SHP77 treated with DMSO at 0.1 percent for 48 hours (cell line): Measurements from ENCODE around the gene C17orf78.
"Not testable (repeated sequence)": the region's sequence is repeated elsewhere in the genome, so short reads cannot be mapped to it uniquely, and the experiment has no call there.

Experiments used
- DNase-seq: peaks from one replicate; lab custom pipeline; 2025; lab: John Stamatoyannopoulos, UW

C17orf78 gene

DNA sequence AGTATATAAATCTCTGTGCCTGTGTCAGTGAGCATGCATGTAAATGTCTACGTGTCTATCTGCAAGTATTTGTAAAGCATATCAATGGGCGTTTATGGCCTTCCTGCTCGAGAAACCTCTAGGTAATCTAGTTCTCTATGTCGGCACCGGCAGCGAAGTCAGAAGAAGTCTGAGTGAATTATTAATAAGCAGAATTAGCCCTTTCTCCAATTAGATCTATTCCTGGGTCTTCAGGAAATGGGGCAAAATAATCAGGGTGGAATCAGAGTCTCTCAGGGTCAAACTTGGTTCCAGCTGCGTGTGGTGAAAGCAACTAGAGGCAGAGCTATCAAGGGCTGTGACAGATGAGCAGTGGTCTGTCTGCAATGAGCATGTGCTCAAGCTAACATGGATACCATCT lies at the start of gene C17orf78:
Gene C17orf78, plus strand, starts transcription at position 280 of the 400 bp plus-strand sequence. Its CDS starts 108 bp downstream, at position 388.
- no peak for DNase-seq

GRCh38 chr17:37327341-37328090 lies 48.3 kb upstream of the C17orf78 start:
- no peak for DNase-seq

GRCh38 chr17:37338847-37339246 lies 36.9 kb upstream of the C17orf78 start:
- no peak for DNase-seq

DNA sequence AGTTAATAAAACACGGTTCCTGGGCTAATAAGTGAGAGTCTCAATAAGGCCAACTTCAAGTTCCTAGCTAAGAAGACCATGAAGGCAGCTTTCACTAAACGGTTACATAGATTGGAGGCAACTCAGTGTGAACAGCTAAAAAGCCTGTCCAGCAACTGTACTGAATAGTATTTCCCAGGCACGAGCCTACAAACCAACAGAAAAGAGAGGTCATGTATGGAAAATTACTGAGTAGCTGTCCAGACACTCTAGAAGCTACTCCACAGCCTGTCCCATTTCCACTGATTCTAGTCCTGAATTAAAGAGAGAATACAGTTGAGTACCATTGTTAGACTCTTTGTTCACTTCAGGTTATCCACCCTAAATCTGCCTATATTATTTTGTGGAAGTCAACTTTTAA lies 36.5 kb upstream of the C17orf78 start:
- DNase-seq: no peak

- DNase-seq: no peak
Observed at GRCh38 chr17:37340804-37341203, 35.0 kb upstream of the C17orf78 start.

DNA sequence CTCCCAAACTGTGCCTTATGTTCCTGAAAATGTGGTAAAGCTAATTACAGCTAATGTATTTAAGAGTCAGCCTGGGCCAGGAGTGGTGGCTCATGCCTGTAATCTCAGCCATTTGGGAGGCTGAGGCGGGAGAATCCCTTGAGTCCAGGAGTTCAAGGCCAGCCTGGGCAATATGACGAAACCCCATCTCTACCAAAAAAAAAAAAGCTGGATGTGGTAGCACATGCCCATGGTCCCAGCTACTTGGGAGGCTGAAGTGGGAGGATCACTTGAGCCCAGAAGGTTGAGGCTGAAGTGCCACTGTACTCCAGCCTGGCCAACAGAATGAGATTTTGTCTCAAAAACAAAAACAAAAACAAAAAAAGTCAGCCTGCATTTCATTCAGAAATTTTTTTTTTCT lies 33.2 kb upstream of the C17orf78 start:
- no peak for DNase-seq

GRCh38 chr17:37344519-37344918 lies 31.3 kb upstream of the C17orf78 start:
- DNase-seq: no peak

GRCh38 chr17:37346863-37347402 lies 28.9 kb upstream of the C17orf78 start:
- not testable (repeated sequence) for DNase-seq

DNA sequence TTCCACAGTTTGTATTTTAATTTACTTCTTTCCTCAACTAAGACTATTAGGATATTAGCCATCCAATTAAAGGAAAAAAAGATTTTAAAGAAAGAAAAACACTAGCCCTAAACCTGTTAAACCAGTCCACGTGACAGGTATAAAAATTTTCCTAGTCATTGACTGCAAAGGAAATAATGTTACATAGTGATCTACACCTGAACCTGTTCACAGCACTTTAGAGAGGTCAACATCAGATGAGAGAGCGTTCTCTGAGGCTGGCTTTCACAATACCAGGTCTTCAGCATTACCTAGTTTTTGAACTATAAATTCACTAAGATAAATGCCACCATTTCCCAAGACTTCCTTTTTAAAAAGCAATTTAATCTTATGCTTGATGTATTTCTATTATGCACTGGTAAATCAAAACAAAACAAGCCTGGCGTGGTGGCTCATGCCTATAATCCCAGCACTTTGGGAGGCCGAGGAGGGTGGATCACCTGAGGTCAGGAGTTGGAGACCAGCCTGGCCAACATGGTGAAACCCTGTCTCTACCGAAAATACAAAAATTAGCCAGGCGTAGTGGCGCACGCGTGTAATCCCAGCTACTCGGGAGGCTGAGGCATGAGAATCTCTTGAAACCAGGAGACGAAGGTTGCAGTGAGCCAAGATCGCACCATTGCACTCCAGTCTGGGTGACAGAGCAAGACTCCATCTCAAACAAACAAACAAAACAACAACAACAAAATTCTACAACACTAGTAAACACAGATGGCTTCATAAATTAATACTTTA lies 18.8 kb upstream of the C17orf78 start:
- not testable (repeated sequence) for DNase-seq

DNA sequence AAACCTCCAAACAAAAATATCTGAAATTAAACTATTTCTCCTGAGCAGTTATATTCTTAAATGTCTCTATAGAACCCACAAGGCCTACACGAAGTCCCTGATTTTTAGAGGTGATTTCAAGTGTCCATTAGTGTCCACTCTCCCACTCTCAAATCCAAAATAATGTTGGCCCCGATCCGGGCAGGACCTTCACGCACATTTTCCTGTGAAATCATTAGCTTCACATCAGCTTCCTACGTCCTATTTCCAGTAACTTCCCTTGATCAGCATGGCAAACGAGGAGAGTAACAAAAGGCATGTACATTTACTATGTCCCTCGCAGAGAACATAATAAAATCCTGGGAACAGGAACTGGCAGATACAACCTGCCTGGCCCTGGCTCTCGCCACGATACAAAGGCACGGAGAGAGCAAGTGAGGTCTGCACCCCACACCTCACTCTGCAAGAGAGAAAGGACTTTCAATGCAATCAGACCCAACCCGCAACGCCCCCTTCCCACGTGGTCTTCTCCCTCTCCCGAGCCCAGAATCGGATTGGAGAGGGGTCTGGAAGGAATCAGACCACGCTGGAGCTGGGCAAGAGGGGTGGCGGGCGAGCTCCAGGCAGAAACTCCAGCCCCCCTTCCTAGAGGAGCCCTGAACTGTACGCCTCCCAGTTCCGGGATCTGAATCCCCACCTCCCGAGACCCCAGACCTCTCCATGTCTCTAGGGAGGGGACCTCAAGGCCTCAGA lies 17.5 kb upstream of the C17orf78 start:
- peak; percentile 13 for DNase-seq

- DNase-seq: peak; percentile 71
Observed at GRCh38 chr17:37358830-37359681, 16.7 kb upstream of the C17orf78 start.

DNA sequence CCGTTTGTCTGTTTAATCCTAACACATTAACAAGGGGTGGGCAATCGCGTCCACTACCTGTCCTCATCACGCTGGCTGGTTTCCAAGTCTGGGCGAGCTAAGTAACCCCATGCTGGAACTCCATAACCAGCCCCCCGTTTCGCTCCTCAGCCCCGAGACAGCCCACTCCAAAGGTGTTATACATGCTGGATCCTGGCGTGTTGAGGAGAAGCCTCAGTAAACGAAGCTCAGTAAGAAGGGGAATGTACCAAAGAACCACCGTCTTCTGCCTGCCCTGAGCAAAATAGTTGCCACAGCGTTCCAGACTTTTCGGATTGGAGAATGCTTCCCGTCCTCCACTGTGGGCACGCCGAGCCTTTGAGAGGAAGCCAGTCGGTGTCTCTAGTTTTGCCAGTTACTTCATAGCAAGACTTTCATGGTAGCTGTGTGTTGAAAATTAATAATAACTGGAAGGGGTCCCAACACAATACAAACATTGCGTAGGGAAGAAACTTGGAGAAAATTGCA lies 16.1 kb upstream of the C17orf78 start:
- no peak for DNase-seq

DNA sequence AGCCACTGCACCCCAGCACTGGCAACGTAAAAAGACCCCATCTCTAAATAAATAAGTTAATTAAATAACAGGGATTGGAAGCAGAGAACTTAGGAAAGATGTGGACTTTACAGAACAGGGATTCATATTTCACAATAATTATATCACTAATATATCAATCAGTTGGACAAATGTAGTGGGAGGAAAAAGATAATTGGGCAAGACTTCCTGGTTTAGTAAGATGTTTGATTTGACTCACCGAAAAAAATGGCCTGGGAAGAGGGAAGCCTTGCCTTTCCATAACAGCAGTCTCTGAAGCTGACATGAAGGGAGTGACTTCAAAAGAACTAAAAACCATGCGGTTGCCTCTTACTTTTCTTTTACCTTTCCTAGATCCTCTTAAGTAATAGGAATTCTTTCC lies 15.2 kb upstream of the C17orf78 start:
- DNase-seq: no peak

DNA sequence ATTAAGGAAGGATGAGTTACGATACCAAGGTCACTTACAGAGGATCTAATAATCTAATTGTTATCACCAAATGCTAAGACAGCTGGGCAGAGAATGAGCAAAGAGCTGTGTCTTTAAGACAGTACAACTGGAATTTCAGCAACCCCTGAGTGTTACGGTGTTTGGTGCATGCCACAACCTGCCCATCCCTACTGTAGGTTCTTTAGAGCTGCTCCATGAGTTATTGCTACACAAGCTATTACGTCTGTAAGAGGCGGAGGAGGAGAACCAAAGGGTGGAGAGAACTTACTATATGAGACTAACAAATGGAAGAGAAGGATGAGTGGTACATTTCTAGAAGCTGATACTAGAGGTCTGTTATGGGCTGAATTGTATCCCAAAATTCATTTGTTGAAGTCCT lies 14.2 kb upstream of the C17orf78 start:
- no peak for DNase-seq

- DNase-seq: no peak
Observed at GRCh38 chr17:37365589-37365988, 10.2 kb upstream of the C17orf78 start.

DNA sequence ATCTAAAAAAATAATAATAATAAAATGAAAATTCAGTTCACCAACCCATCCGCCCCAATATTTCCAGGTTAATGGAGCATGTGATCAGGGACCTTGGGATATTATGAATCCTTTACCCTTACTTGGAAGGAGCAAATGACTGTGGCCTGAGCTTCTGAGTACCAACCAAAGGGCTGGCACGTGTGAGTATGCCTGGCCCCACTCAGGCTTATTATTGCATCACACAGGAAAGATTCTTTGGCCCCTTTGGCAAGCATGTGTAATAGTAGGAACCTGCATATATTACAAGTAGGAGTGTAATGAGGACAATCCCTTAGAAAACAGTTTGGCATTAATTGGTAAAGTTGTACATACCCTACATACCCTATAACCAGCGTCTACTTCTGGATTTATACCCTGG lies 7.2 kb upstream of the C17orf78 start:
- DNase-seq: no peak

DNA sequence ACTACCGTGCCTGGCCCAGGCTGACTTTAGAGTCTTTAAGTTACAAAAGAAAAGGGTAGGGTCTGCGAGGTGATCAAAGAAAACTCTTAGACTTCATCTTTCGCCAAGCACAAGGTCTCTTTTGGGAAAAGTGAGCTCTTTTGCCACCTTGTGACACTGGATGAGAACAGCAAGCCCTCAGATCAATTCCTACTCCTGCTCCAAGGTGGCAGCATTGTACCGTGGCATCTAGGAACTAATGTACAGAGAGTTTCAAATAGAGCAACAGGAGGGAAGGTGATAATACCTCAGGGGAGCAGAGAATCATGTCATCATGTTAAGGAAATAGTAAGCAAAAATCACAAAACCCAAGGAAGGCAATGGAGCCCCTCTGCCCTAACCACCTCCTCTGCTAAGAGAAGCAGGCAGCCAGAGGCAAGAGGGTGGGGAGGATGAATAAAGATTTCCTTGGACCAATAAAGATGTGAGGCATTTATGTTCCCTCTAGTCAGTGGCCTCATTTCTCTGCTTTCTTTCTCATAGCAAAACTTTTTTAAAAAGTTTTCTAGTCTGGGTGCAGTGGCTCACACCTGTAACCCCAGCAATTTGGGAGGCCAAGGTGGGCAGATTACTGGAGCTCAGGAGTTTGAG lies 2.1 kb upstream of the C17orf78 start:
- DNase-seq: peak; percentile 69

- DNase-seq: no peak
Observed at GRCh38 chr17:37382056-37382455, 6.3 kb downstream of the C17orf78 start.

- no peak for DNase-seq
Observed at GRCh38 chr17:37384560-37385149, 8.9 kb downstream of the C17orf78 start.

GRCh38 chr17:37385474-37385990 lies 9.7 kb downstream of the C17orf78 start:
- DNase-seq: no peak
